ENCODE measurements around the gene MUC13.

DNA sequence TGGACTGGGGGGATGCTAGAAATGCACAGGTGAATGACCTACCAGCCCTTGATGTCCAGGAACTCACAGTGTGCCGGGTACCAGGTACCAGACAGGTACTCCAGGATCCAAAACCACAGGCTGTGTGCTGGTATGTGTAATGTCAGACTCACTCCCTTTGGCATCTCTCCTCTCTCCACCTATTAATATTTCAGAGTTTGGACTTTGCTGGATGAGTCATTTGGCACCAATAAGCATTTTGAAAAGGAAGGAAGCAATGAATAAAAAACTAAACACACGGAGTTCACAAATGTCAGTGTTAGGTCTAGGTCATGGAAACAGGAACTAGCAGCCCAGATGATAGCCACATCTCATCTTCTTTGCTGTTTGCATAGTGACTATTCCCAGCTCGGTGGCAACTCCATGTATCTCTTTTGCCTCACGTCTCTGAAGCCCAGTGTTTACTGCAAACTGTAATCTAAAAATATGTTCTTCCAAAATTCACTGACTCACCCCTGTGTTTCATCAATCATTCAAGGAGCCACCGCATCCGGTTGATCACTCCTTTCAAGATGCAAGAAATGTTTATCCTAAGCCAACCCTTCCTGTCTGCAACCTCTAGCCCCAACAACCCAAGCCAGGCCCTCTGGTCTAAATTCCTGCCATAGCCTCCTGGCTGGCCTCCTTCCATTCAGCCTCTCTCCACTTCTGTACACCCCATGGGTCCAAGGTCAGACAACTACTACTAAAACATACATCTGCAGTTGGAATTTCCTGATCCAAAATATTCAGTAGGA is 55.8 kb downstream of the MUC13 start:
- TF ChIP-seq, protein P1, sequence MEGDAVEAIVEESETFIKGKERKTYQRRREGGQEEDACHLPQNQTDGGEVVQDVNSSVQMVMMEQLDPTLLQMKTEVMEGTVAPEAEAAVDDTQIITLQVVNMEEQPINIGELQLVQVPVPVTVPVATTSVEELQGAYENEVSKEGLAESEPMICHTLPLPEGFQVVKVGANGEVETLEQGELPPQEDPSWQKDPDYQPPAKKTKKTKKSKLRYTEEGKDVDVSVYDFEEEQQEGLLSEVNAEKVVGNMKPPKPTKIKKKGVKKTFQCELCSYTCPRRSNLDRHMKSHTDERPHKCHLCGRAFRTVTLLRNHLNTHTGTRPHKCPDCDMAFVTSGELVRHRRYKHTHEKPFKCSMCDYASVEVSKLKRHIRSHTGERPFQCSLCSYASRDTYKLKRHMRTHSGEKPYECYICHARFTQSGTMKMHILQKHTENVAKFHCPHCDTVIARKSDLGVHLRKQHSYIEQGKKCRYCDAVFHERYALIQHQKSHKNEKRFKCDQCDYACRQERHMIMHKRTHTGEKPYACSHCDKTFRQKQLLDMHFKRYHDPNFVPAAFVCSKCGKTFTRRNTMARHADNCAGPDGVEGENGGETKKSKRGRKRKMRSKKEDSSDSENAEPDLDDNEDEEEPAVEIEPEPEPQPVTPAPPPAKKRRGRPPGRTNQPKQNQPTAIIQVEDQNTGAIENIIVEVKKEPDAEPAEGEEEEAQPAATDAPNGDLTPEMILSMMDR (IDR thresholded peaks at IDR 0.05) = no peak
- no peak for TF ChIP-seq POLR2A (IDR thresholded peaks at IDR 0.05)

Data from esophagus squamous epithelium (tissue), 4 donors.